MM.1S (cell line): ENCODE results near the gene PFN2.
A peak's percentile ranks its signal among the peaks of the same experiment; 100 is the strongest.
"Not testable (repeated sequence)": the region's sequence is repeated elsewhere in the genome, so short reads cannot be mapped to it uniquely, and the experiment has no call there.

ENCODE experiments used
- DNase-seq: peaks from one replicate; pipeline ENCODE4 v3.0.0-alpha.2; 2015
- H2AFZ ChIP-seq: fragments of 300-600 bp; sonication (generic); 2 replicates; pipeline ENCODE4 v1.6.0; 2016; ENCODE audit warnings: antibody characterized with exemption, low read length
- H3F3A ChIP-seq: fragments of 300-600 bp; sonication (generic); 2 replicates; pipeline ENCODE4 v1.6.1; 2016; ENCODE audit warnings: mild to moderate bottlenecking, antibody characterized with exemption, low read length, moderate library complexity, mixed read lengths; ENCODE audit not compliant: insufficient read depth
- H3K27ac ChIP-seq: fragments of 300-600 bp; sonication (generic); 2 replicates; pipeline ENCODE4 v1.5.1; 2016; ENCODE audit warnings: mild to moderate bottlenecking, low read length
- H3K27me3 ChIP-seq: fragments of 300-600 bp; sonication (generic); replicated peaks from 2 replicates; pipeline ENCODE4 v1.6.0; 2016; ENCODE audit warnings: low read length; ENCODE audit not compliant: insufficient read depth
- H3K36me3 ChIP-seq: fragments of 300-600 bp; sonication (generic); replicated peaks from 2 replicates; pipeline ENCODE4 v1.6.1; 2016; ENCODE audit warnings: mild to moderate bottlenecking, low read length, mixed read lengths; ENCODE audit not compliant: insufficient read depth
- H3K4me1 ChIP-seq: fragments of 300-600 bp; sonication (generic); 2 replicates; pipeline ENCODE4 v1.6.1; 2016; ENCODE audit warnings: low read length, mixed read lengths
- H3K4me2 ChIP-seq: fragments of 300-600 bp; sonication (generic); 2 replicates; pipeline ENCODE4 v1.6.0; 2016; ENCODE audit warnings: low read depth, low read length
- H3K4me3 ChIP-seq: fragments of 300-600 bp; sonication (generic); 2 replicates; pipeline ENCODE4 v1.5.1; 2016; ENCODE audit warnings: low read length, mixed read lengths
- H3K79me2 ChIP-seq: fragments of 300-600 bp; sonication (generic); 2 replicates; pipeline ENCODE4 v1.6.1; 2016; ENCODE audit warnings: mixed run types, low read length, mixed read lengths
- H3K9ac ChIP-seq: fragments of 300-600 bp; sonication (generic); 2 replicates; pipeline ENCODE4 v1.6.1; 2016; ENCODE audit warnings: low read length, mixed read lengths
- H3K9me2 ChIP-seq: fragments of 300-600 bp; sonication (generic); replicated peaks from 2 replicates; pipeline ENCODE4 v1.6.1; 2016; ENCODE audit warnings: mild to moderate bottlenecking, low read length, mixed read lengths; ENCODE audit not compliant: insufficient read depth
- H3K9me3 ChIP-seq: fragments of 300-600 bp; sonication (generic); replicated peaks from 2 replicates; pipeline ENCODE4 v1.6.1; 2016; ENCODE audit warnings: mild to moderate bottlenecking, low read length, mixed read lengths; ENCODE audit not compliant: insufficient read depth
- H4K20me1 ChIP-seq: fragments of 300-600 bp; sonication (generic); 2 replicates; pipeline ENCODE4 v1.6.1; 2016; ENCODE audit warnings: mild to moderate bottlenecking, low read length, moderate library complexity, mixed read lengths; ENCODE audit not compliant: insufficient read depth
- CTCF ChIP-seq: fragments of 300-600 bp; sonication (generic); IDR thresholded peaks from 2 replicates; pipeline ENCODE4 v1.5.1; 2016; ENCODE audit warnings: antibody characterized with exemption, low read length, mixed read lengths
- EZH2 ChIP-seq: fragments of 300-600 bp; sonication (generic); optimal IDR thresholded peaks from 2 replicates; pipeline ENCODE3; 2017; ENCODE audit warnings: low read depth, mild to moderate bottlenecking, antibody characterized with exemption, low read length, mixed read lengths
- EZH2phosphoT487 ChIP-seq: fragments of 300-600 bp; sonication (generic); IDR thresholded peaks from 2 replicates; pipeline ENCODE4 v1.6.1; 2018; ENCODE audit warnings: antibody characterized with exemption, low read length

The PFN2 gene

DNA sequence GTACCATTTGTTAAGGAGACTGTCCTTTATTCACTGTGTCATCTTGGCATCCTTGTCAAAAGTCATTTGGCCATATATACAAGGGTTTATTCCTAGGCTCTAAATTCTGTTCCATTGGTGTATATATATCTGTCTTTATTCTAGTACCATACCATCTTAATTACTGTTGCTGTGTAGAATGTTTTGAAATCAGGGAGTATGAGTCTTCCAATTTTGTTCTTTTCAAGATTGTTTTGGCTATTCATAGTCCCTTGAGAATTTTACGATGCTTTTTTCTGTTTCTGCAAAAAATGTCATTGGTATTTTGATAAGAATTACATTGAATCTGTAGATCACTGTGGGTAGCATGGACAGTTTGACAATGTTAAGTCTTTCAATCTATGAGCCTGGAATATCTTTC is 28.7 kb downstream of the PFN2 start:
- no peaks in the 10 kb centered on the region for H4K20me1 ChIP-seq
- no peak overlapping the region for H2AFZ ChIP-seq

GRCh38 chr3:149941186-149941585 is 29.5 kb downstream of the PFN2 start:
- no peaks in the 10 kb centered on the region for H3K79me2 ChIP-seq
- no peak overlapping the region for H3K9ac ChIP-seq
- no peaks in the 10 kb centered on the region for H3K36me3 ChIP-seq
- no peak for TF ChIP-seq EZH2
- no peak for TF ChIP-seq CTCF
- TF ChIP-seq EZH2phosphoT487, result no peak
- no peak overlapping the region for H2AFZ ChIP-seq
- H3K27me3 ChIP-seq, result no peaks in the 10 kb centered on the region
- no peaks in the 10 kb centered on the region for H3K9me2 ChIP-seq
- no peaks in the 10 kb centered on the region for H3K9me3 ChIP-seq
- H3K4me1 ChIP-seq, result peaks cover 4% of the 10 kb centered on the region; the same call in 1 of the 2 replicates
- no peaks in the 10 kb centered on the region for H4K20me1 ChIP-seq
- no peaks in the 10 kb centered on the region for H3F3A ChIP-seq
- no peak for DNase-seq
- H3K4me3 ChIP-seq, result no peak overlapping the region
- no peak overlapping the region for H3K27ac ChIP-seq
- no peak overlapping the region for H3K4me2 ChIP-seq

More for the DNA sequence above, 28.7 kb downstream of the PFN2 start:
- Histone ChIP-seq H3K9me2 (no peaks in the 10 kb centered on the region), H3K4me1 (peaks cover 2% of the 10 kb centered on the region; the same call in 1 of the 2 replicates), H3K9me3 (no peaks in the 10 kb centered on the region), H3K27ac (no peak overlapping the region), H3K36me3 (no peaks in the 10 kb centered on the region), H3K4me2 (no peak overlapping the region), H3K79me2 (no peaks in the 10 kb centered on the region), H3F3A (no peaks in the 10 kb centered on the region), H3K4me3 (no peak overlapping the region), H3K27me3 (no peaks in the 10 kb centered on the region), H3K9ac (no peak overlapping the region)
- no peak for DNase-seq
- no peak for TF ChIP-seq CTCF
- no peak for TF ChIP-seq EZH2

GRCh38 chr3:149938392-149939055 is 32.2 kb downstream of the PFN2 start:
- not testable (repeated sequence) for H3K9ac ChIP-seq, H3K9me3 ChIP-seq, H3F3A ChIP-seq, H3K27ac ChIP-seq, H4K20me1 ChIP-seq, H3K4me1 ChIP-seq, H3K79me2 ChIP-seq, DNase-seq, H3K36me3 ChIP-seq, H3K4me3 ChIP-seq, H2AFZ ChIP-seq, H3K9me2 ChIP-seq, H3K4me2 ChIP-seq, H3K27me3 ChIP-seq

DNA sequence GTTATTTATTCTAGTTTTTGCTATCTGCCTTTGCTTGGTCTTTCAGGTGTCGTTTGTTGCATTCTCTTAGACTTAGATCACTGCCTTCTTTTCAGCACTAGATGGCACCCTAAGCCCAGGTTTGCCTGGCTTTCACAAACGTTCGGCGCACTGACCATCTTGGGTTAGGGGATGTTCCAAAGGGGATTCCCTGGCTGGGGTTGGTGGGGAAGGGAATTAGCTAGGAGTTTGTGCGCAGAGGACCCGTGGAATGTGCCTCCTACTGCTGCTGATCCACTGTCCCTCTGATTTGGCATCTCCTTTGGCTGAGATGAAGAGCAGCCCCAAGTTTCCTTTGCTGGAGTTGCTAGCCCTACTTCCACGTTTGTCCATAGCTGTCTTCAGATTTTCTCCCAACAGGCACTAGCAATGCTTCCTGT is 33.9 kb downstream of the PFN2 start:
- Histone ChIP-seq H4K20me1 (no peaks in the 10 kb centered on the region), H3K27me3 (no peaks in the 10 kb centered on the region), H3K4me1 (peaks cover 7% of the 10 kb centered on the region; the same call in 1 of the 2 replicates), H3K9me3 (no peaks in the 10 kb centered on the region), H2AFZ (no peak overlapping the region), H3K27ac (no peak overlapping the region), H3K9ac (no peak overlapping the region), H3K36me3 (no peaks in the 10 kb centered on the region), H3K9me2 (no peaks in the 10 kb centered on the region), H3K4me3 (0 out of 2 replicates have a peak overlapping the region, but pooled peaks have one; percentile 19), H3F3A (0 out of 2 replicates have a peak, but pooled peaks cover 9% of the 10 kb centered on the region), H3K4me2 (peak overlapping the region; percentile 71; the same call in 1 of the 2 replicates), H3K79me2 (no peaks in the 10 kb centered on the region)
- TF ChIP-seq EZH2phosphoT487 (no peak), CTCF (peak; percentile 85), EZH2 (no peak)
- peak; percentile 66 for DNase-seq
